HCT116 (cell line): ENCODE results near the gene IGFBP2. TPM values are rescaled to one million over a fixed set of nuclear protein-coding genes. Genes with fewer than 3 reads are reported as not detected.

ENCODE experiments used
- ATAC-seq: fragments of 200-7000 bp; cut with Tn5 transposase; 2 replicates; pipeline ENCODE4 v1.9.1; 2020; ENCODE audit warnings: mild to moderate bottlenecking, moderate library complexity
- BruUV-seq: library from RNA; stranded (reverse); fragments of 400-500 nt; replicated peaks from 2 replicates; lab custom pipeline; 2021; lab: Mats Ljungman, UMichigan
- CTCF ChIA-PET: fragments of 300-600 bp; sonication (Branson Sonifier 250); formaldehyde crosslinking; loops from one replicate; lab custom pipeline; 2021; ENCODE audit warnings: antibody characterized with exemption; lab: Charles Lee
- POLR2A ChIA-PET: fragments of 300-600, 350-600 bp; sonication (Branson Sonifier 250); formaldehyde crosslinking; loops from one replicate; lab custom pipeline; 2021; ENCODE audit warnings: antibody characterized with exemption; lab: Charles Lee
- RAD21 ChIA-PET, 2 experiments: fragments of 300-600 bp; sonication (Branson Sonifier 250); formaldehyde crosslinking; loops; one replicate each; lab custom pipeline; 2023; ENCODE audit warnings: low total read pairs in 2 of 2; ENCODE audit not compliant: uncharacterized antibody in 2 of 2, unreplicated experiment in 2 of 2, low non-redundant PET in 1 of 2; lab: Charles Lee
- DNase-seq: peaks from one replicate; pipeline ENCODE4 v3.0.0-alpha.2; 2010; ENCODE audit warnings: low read depth, low spot score
- H2AFZ ChIP-seq: fragments of 200-600 bp; shearing (Covaris generic), sonication (generic); 2 replicates; pipeline ENCODE4 v1.6.1; 2017; ENCODE audit warnings: low read depth, mixed run types, mixed read lengths, antibody characterized with exemption, low read length; ENCODE audit not compliant: poor library complexity, severe bottlenecking
- H3K27ac ChIP-seq: 2 replicates; pipeline ENCODE4 v1.5.1; 2012; ENCODE audit warnings: low read depth, low read length
- H3K27me3 ChIP-seq: fragments of 200-600 bp; sonication (generic); 2 replicates; pipeline ENCODE4 v1.6.1; 2016; ENCODE audit warnings: mixed run types, low read length, mixed read lengths; ENCODE audit not compliant: insufficient read depth
- H3K36me3 ChIP-seq, 2 experiments: fragments of 200-500 bp in 1 of 2; fragments of 200-600 bp in 1 of 2; sonication (Bioruptor generic) in 1 of 2; sonication (generic) in 1 of 2; 2 replicates each; pipeline versions ENCODE4 v1.5.1 to v1.6.1; 2014 to 2016; ENCODE audit warnings: low read length in 2 of 2, inconsistent platforms in 1 of 2, mixed read lengths in 1 of 2, mixed run types in 1 of 2; ENCODE audit not compliant: insufficient read depth in 2 of 2, control insufficient read depth in 1 of 2
- H3K4me1 ChIP-seq, 2 experiments: fragments of 200-600 bp in 1 of 2; sonication (generic) in 1 of 2; 2 replicates each; pipeline versions ENCODE4 v1.5.1 to v1.6.1; 2012 to 2017; ENCODE audit warnings: low read length in 2 of 2, inconsistent platforms in 1 of 2, mild to moderate bottlenecking in 1 of 2, mixed read lengths in 1 of 2, mixed run types in 1 of 2, moderate library complexity in 1 of 2; ENCODE audit not compliant: insufficient read depth in 2 of 2, control insufficient read depth in 1 of 2
- H3K4me2 ChIP-seq: fragments of 200-600 bp; sonication (generic); 2 replicates; pipeline ENCODE4 v1.6.1; 2017; ENCODE audit warnings: mixed run types, low read length, mixed read lengths
- H3K4me3 ChIP-seq, 2 experiments: fragments of 200-600 bp in 1 of 2; sonication (generic) in 1 of 2; replicated peaks in 1 of 2; 2 replicates each; pipeline ENCODE4 v1.5.1; 2011 to 2016; ENCODE audit warnings: low read length in 2 of 2, control low read depth in 1 of 2, low read depth in 1 of 2, mild to moderate bottlenecking in 1 of 2, mixed read lengths in 1 of 2, mixed run types in 1 of 2
- H3K79me2 ChIP-seq: fragments of 200-600 bp; sonication (generic); 2 replicates; pipeline ENCODE4 v1.6.1; 2017; ENCODE audit warnings: mild to moderate bottlenecking, mixed run types, low read length, moderate library complexity, mixed read lengths; ENCODE audit not compliant: insufficient read depth
- H3K9ac ChIP-seq: fragments of 200-600 bp; sonication (generic); 2 replicates; pipeline ENCODE4 v1.6.1; 2016; ENCODE audit warnings: low read length, mixed read lengths
- H3K9me2 ChIP-seq: fragments of 200-600 bp; sonication (generic), shearing (Covaris generic); 2 replicates; pipeline ENCODE4 v1.6.1; 2017; ENCODE audit warnings: mixed run types, mild to moderate bottlenecking, moderate library complexity; ENCODE audit not compliant: insufficient read depth
- H3K9me3 ChIP-seq, 2 experiments: fragments of 200-500 bp in 1 of 2; fragments of 200-600 bp in 1 of 2; sonication (Bioruptor generic) in 1 of 2; sonication (generic) in 1 of 2; 2 replicates each; pipeline ENCODE4 v1.6.1; 2014 to 2017; ENCODE audit warnings: low read length in 2 of 2, mixed read lengths in 2 of 2, inconsistent platforms in 1 of 2, low read depth in 1 of 2, mild to moderate bottlenecking in 1 of 2, mixed run types in 1 of 2, moderate library complexity in 1 of 2; ENCODE audit not compliant: control insufficient read depth in 1 of 2, insufficient read depth in 1 of 2
- H4K20me1 ChIP-seq: fragments of 200-600 bp; sonication (generic), shearing (Covaris generic); 2 replicates; pipeline ENCODE4 v1.6.1; 2017; ENCODE audit warnings: mixed run types, mild to moderate bottlenecking, moderate library complexity; ENCODE audit not compliant: insufficient read depth
- ELF1 ChIP-seq: IDR thresholded peaks from 2 replicates; pipeline ENCODE4 v1.6.1; 2012; ENCODE audit warnings: low read depth, borderline replicate concordance
- EZH2 ChIP-seq: fragments of 200-600 bp; sonication (generic); IDR thresholded peaks from 2 replicates; pipeline ENCODE4 v1.6.1; 2017; ENCODE audit warnings: antibody characterized with exemption, mixed run types
- FOSL1 ChIP-seq: IDR thresholded peaks from 2 replicates; pipeline ENCODE4 v1.6.1; 2012; ENCODE audit warnings: low read depth
- JUND ChIP-seq: IDR thresholded peaks from 2 replicates; pipeline ENCODE4 v1.6.1; 2012
- SIN3A ChIP-seq: IDR thresholded peaks from 2 replicates; pipeline ENCODE4 v1.6.1; 2012; ENCODE audit warnings: low read depth
- SRF ChIP-seq: IDR thresholded peaks from 2 replicates; pipeline ENCODE4 v1.6.1; 2012; ENCODE audit warnings: low read depth
- TCF7L2 ChIP-seq: IDR thresholded peaks from 2 replicates; pipeline ENCODE4 v1.7.0; 2011; ENCODE audit warnings: borderline replicate concordance, inconsistent platforms; ENCODE audit not compliant: insufficient read depth, insufficient read length; ENCODE audit errors: extremely low read depth
- YY1 ChIP-seq: IDR thresholded peaks from 2 replicates; pipeline ENCODE4 v1.6.1; 2011; ENCODE audit warnings: low read length, low read depth, moderate library complexity, mild to moderate bottlenecking; ENCODE audit not compliant: insufficient replicate concordance; ENCODE audit errors: extremely low read depth
- ZFX ChIP-seq: fragments of 450-650 bp; IDR thresholded peaks from 2 replicates; pipeline ENCODE4 v1.6.1; 2017
- ZNF274 ChIP-seq: fragments of 200-500 bp; sonication (Bioruptor generic); IDR thresholded peaks from 2 replicates; pipeline ENCODE4 v1.6.1; 2014; ENCODE audit warnings: mild to moderate bottlenecking, low read depth, low read length, inconsistent platforms
- intact Hi-C: fragments of 100-400 bp; cut with micrococcal nuclease; formaldehyde crosslinking; loops from 2 replicates; pipeline ENCODE4 v1.10.0; 2022
- total RNA-seq: library from RNA; stranded (reverse); gene quantifications from one replicate; pipeline ENCODE4 v1.2.1, GENCODE V29; 2021; ENCODE audit not compliant: unreplicated experiment
- TF ChIP-seq, protein P1 (sequence below), 3 experiments: fragments of 200-600 bp in 1 of 3; sonication (generic) in 1 of 3; IDR thresholded peaks in 2 of 3; conservative IDR thresholded peaks in 1 of 3; 2 replicates each; pipeline ENCODE4 v1.5.1; 2012 to 2017; ENCODE audit warnings: low read depth in 2 of 3, low read length in 2 of 3, antibody characterized with exemption in 1 of 3, borderline replicate concordance in 1 of 3, control low read depth in 1 of 3, mild to moderate bottlenecking in 1 of 3, mixed read lengths in 1 of 3, mixed run types in 1 of 3, moderate library complexity in 1 of 3; ENCODE audit not compliant: insufficient read depth in 1 of 3
- TF ChIP-seq, protein P2 (sequence below): IDR thresholded peaks from 2 replicates; pipeline ENCODE4 v1.6.1; 2012

IGFBP2 gene
- total RNA-seq, 1 experiment from 2014 or later, result 143 TPM

DNA sequence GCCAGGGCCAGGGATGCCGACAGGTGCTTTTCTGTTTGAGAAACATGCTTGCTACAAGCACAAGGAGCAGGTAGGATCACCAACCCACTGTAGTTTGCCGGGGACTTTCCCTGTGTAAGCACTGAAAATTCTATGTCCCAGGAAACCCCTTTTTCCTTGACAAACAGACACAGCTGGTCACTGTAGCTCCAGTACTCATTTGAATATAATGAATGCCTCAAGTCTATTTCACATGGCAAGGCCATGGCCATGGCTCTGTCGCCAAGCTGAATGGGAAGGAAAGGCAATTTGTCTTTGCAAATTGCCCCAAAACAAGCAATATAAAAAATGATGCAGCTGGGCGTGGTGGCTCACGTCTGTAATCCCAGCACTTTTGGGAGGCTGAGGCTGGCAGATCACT, 49.6 kb upstream of the IGFBP2 start (continued):
- TF ChIP-seq, protein P1, sequence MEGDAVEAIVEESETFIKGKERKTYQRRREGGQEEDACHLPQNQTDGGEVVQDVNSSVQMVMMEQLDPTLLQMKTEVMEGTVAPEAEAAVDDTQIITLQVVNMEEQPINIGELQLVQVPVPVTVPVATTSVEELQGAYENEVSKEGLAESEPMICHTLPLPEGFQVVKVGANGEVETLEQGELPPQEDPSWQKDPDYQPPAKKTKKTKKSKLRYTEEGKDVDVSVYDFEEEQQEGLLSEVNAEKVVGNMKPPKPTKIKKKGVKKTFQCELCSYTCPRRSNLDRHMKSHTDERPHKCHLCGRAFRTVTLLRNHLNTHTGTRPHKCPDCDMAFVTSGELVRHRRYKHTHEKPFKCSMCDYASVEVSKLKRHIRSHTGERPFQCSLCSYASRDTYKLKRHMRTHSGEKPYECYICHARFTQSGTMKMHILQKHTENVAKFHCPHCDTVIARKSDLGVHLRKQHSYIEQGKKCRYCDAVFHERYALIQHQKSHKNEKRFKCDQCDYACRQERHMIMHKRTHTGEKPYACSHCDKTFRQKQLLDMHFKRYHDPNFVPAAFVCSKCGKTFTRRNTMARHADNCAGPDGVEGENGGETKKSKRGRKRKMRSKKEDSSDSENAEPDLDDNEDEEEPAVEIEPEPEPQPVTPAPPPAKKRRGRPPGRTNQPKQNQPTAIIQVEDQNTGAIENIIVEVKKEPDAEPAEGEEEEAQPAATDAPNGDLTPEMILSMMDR (IDR thresholded peaks at IDR 0.05 in 2 of 3, conservative IDR thresholded peaks at IDR 0.05 in 1 of 3; ENCODE audit: borderline replicate concordance in 1 of 3, insufficient read depth in 1 of 3, low read depth in 2 of 3, low read length in 2 of 3), result no peak
- TF ChIP-seq YY1, result no peak

DNA sequence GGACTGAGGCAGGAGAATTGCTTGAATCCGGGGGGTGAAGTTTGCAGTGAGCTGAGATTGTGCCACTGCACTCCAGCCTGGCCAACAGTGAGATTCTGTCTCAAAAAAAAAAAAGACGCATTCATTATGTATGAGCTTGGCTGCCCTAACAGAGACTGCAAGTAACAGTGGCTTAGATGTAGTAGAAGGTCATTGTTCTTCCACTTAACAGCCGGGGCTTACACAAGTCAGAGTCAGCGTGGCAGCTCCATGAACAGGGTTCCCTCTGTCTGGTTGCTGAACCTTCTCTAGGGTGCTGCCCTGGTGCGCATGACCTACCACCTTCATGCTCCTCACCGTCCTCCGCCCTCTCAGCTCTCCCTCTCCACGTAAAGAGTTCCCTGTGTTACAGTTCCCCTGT, 49.1 kb upstream of the IGFBP2 start:
- ATAC-seq, result no peak
- BruUV-seq, result no TSS peak
- Histone ChIP-seq H3K36me3 (no peaks in the 10 kb centered on the region), H3K9me3 (no peaks in the 10 kb centered on the region), H3K9ac (no peak overlapping the region), H3K27ac (no peak overlapping the region), H2AFZ (no peak overlapping the region), H3K4me2 (no peak overlapping the region), H3K4me1 (peaks cover 0 to 9% of the 10 kb centered on the region in 2 experiments; a peak in 1 of 4 replicates), H4K20me1 (no peaks in the 10 kb centered on the region), H3K27me3 (peaks cover 10% of the 10 kb centered on the region; the same call in 1 of the 2 replicates), H3K79me2 (no peaks in the 10 kb centered on the region), H3K9me2 (no peaks in the 10 kb centered on the region), H3K4me3 (no peak overlapping the region)
- RAD21 ChIA-PET, result no interaction called here
- POLR2A ChIA-PET, result no interaction called here
- no peak for DNase-seq
- no peak for TF ChIP-seq SIN3A
- TF ChIP-seq, protein P2, sequence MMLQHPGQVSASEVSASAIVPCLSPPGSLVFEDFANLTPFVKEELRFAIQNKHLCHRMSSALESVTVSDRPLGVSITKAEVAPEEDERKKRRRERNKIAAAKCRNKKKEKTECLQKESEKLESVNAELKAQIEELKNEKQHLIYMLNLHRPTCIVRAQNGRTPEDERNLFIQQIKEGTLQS, result no peak
- no peak for TF ChIP-seq FOSL1
- TF ChIP-seq JUND, result no peak
- TF ChIP-seq SRF, result no peak
- TF ChIP-seq EZH2, result no peak
- no peak for TF ChIP-seq ELF1
- TF ChIP-seq, protein P1 (IDR thresholded peaks at IDR 0.05 in 2 of 3, conservative IDR thresholded peaks at IDR 0.05 in 1 of 3; ENCODE audit: borderline replicate concordance in 1 of 3, insufficient read depth in 1 of 3, low read depth in 2 of 3, low read length in 2 of 3), result no peak
- TF ChIP-seq TCF7L2, result no peak
- TF ChIP-seq ZNF274, result no peak
- no peak for TF ChIP-seq ZFX
- CTCF ChIA-PET, result no interaction called here
- intact Hi-C loops, result no loop called here
